Loucy (cell line): ENCODE measurements around the gene NEXN.

Experiments used
- H2AFZ ChIP-seq: fragments of 200-600 bp; sonication (generic); 2 replicates; pipeline ENCODE4 v1.6.0; 2016; ENCODE audit warnings: antibody characterized with exemption, mild to moderate bottlenecking, low read length, moderate library complexity
- H3F3A ChIP-seq: fragments of 200-600 bp; 2 replicates; pipeline ENCODE4 v1.6.0; 2016; ENCODE audit warnings: antibody characterized with exemption, low read depth, mild to moderate bottlenecking
- H3K27me3 ChIP-seq: fragments of 200-600 bp; sonication (generic); 2 replicates; pipeline ENCODE4 v1.6.1; 2014; ENCODE audit warnings: low read length, mild to moderate bottlenecking; ENCODE audit not compliant: insufficient read depth, poor library complexity, severe bottlenecking
- H3K36me3 ChIP-seq: fragments of 200-600 bp; sonication (generic); 2 replicates; pipeline ENCODE4 v1.6.1; 2016; ENCODE audit warnings: low read length; ENCODE audit not compliant: insufficient read depth
- H3K4me1 ChIP-seq: fragments of 200-600 bp; sonication (generic); 2 replicates; pipeline ENCODE4 v1.5.1; 2014; ENCODE audit warnings: low read length, mild to moderate bottlenecking; ENCODE audit not compliant: insufficient read depth, poor library complexity, severe bottlenecking
- H3K4me2 ChIP-seq: fragments of 200-600 bp; sonication (generic); 2 replicates; pipeline ENCODE4 v1.6.0; 2014; ENCODE audit warnings: antibody characterized with exemption, low read length, low read depth, mild to moderate bottlenecking; ENCODE audit not compliant: poor library complexity, severe bottlenecking
- H3K4me3 ChIP-seq: fragments of 200-600 bp; sonication (generic); 2 replicates; pipeline ENCODE4 v1.5.1; 2014; ENCODE audit warnings: low read length, mild to moderate bottlenecking, mixed read lengths; ENCODE audit not compliant: poor library complexity, severe bottlenecking
- H3K79me2 ChIP-seq: fragments of 200-600 bp; sonication (generic); 2 replicates; pipeline ENCODE4 v1.6.1; 2014; ENCODE audit warnings: low read length; ENCODE audit not compliant: insufficient read depth
- H3K9ac ChIP-seq: fragments of 200-600 bp; sonication (generic); 2 replicates; pipeline ENCODE4 v1.6.0; 2014; ENCODE audit warnings: mild to moderate bottlenecking, low read depth, low read length, moderate library complexity; ENCODE audit not compliant: poor library complexity, severe bottlenecking
- H3K9me2 ChIP-seq: fragments of 200-600 bp; sonication (generic); replicated peaks from 2 replicates; pipeline ENCODE4 v1.6.1; 2016; ENCODE audit warnings: low read depth, low read length, mixed read lengths
- H3K9me3 ChIP-seq: fragments of 200-600 bp; sonication (generic); 2 replicates; pipeline ENCODE4 v1.6.1; 2014; ENCODE audit warnings: mild to moderate bottlenecking, antibody characterized with exemption, low read length, low read depth; ENCODE audit not compliant: insufficient read depth
- H4K20me1 ChIP-seq: fragments of 200-600 bp; sonication (generic); 2 replicates; pipeline ENCODE4 v1.6.0; 2014; ENCODE audit warnings: antibody characterized with exemption, low read length, mild to moderate bottlenecking; ENCODE audit not compliant: insufficient read depth, poor library complexity, severe bottlenecking
- CTCF ChIP-seq: fragments of 200-600 bp; sonication (generic); conservative IDR thresholded peaks from 2 replicates; pipeline ENCODE4 v1.5.1; 2014; ENCODE audit warnings: mild to moderate bottlenecking, antibody characterized with exemption, low read length
- EZH2phosphoT487 ChIP-seq: fragments of 200-600 bp; IDR thresholded peaks from 2 replicates; pipeline ENCODE4 v1.6.1; 2018; ENCODE audit warnings: antibody characterized with exemption, mild to moderate bottlenecking, moderate library complexity, borderline replicate concordance

Gene NEXN

GRCh38 chr1:77925956-77926355, 37.5 kb downstream of the NEXN start:
- Histone ChIP-seq H3K4me3 (peak overlapping the region; percentile 66), H4K20me1 (no peaks in the 10 kb centered on the region), H3K79me2 (no peaks in the 10 kb centered on the region), H3F3A (no peaks in the 10 kb centered on the region), H3K4me2 (peak overlapping the region; percentile 56), H3K27me3 (no peaks in the 10 kb centered on the region), H3K9ac (peak overlapping the region; percentile 40), H3K4me1 (peaks cover 4% of the 10 kb centered on the region), H3K9me2 (no peaks in the 10 kb centered on the region), H3K36me3 (no peaks in the 10 kb centered on the region), H2AFZ (peak overlapping the region; percentile 83; the same call in 1 of the 2 replicates), H3K9me3 (no peaks in the 10 kb centered on the region)
- TF ChIP-seq EZH2phosphoT487 (no peak), CTCF (no peak)

GRCh38 chr1:77926561-77927357, 38.3 kb downstream of the NEXN start:
- Histone ChIP-seq H4K20me1 (no peaks in the 10 kb centered on the region), H3K4me2 (peak overlapping the region; percentile 56), H3K9me3 (no peaks in the 10 kb centered on the region), H3K79me2 (no peaks in the 10 kb centered on the region), H3K4me1 (peaks cover 4% of the 10 kb centered on the region), H3K4me3 (peak overlapping the region; percentile 66), H3K9me2 (no peaks in the 10 kb centered on the region), H3K27me3 (no peaks in the 10 kb centered on the region), H3K36me3 (no peaks in the 10 kb centered on the region), H3F3A (no peaks in the 10 kb centered on the region), H2AFZ (peak overlapping the region; percentile 83), H3K9ac (peak overlapping the region; percentile 40)
- TF ChIP-seq CTCF, result no peak
- TF ChIP-seq EZH2phosphoT487, result no peak

GRCh38 chr1:77927414-77927813, 39.0 kb downstream of the NEXN start:
- Histone ChIP-seq H3F3A (no peaks in the 10 kb centered on the region), H3K4me2 (peak overlapping the region; percentile 56), H3K36me3 (no peaks in the 10 kb centered on the region), H2AFZ (peak overlapping the region; percentile 64; the same call in 1 of the 2 replicates), H3K9me2 (no peaks in the 10 kb centered on the region), H3K79me2 (no peaks in the 10 kb centered on the region), H3K9me3 (no peaks in the 10 kb centered on the region), H3K4me3 (peak overlapping the region; percentile 66), H3K27me3 (no peaks in the 10 kb centered on the region), H3K4me1 (peaks cover 4% of the 10 kb centered on the region), H3K9ac (peak overlapping the region; percentile 40), H4K20me1 (no peaks in the 10 kb centered on the region)
- TF ChIP-seq EZH2phosphoT487 (no peak), CTCF (no peak)
